Common myeloid progenitor, CD34-positive (primary cell): ENCODE results near the gene CRYZL1.

Experiments used
- CTCF ChIA-PET: fragments of 350-600 bp; sonication (Branson Sonifier 250); formaldehyde crosslinking; loops from one replicate; lab custom pipeline; 2021; ENCODE audit warnings: antibody characterized with exemption; lab: Charles Lee
- POLR2A ChIA-PET: fragments of 350-600 bp; sonication (Branson Sonifier 250); formaldehyde crosslinking; loops from one replicate; lab custom pipeline; 2021; ENCODE audit warnings: antibody characterized with exemption; lab: Charles Lee
- DNase-seq, 3 donors: peaks; one replicate each; pipeline versions ENCODE4 v3.0.0 to v3.0.0-alpha.2; 2013
- H3K27ac ChIP-seq, 2 experiments: 1 replicate in 1 of 2; 2 replicates in 1 of 2; pipeline ENCODE4 v1.7.0; 2013; ENCODE audit warnings: inconsistent platforms in 2 of 2, low read length in 2 of 2, mild to moderate bottlenecking in 2 of 2, low read depth in 1 of 2, moderate library complexity in 1 of 2; ENCODE audit not compliant: severe bottlenecking in 2 of 2, insufficient read depth in 1 of 2, poor library complexity in 1 of 2
- H3K27me3 ChIP-seq, 5 experiments: replicated peaks in 2 of 5; 1 replicate in 3 of 5; 2 replicates in 2 of 5; pipeline versions ENCODE4 v1.6.1 to v1.7.0; 2013; ENCODE audit warnings: low read length in 4 of 5, mild to moderate bottlenecking in 2 of 5, moderate library complexity in 2 of 5, inconsistent platforms in 1 of 5; ENCODE audit not compliant: insufficient read depth in 5 of 5, control insufficient read depth in 4 of 5
- H3K36me3 ChIP-seq, 4 experiments: 1 replicate in 2 of 4; 2 replicates in 2 of 4; pipeline versions ENCODE4 v1.6.1 to v1.7.0; 2013; ENCODE audit warnings: low read length in 3 of 4, control low read depth in 1 of 4, mild to moderate bottlenecking in 1 of 4; ENCODE audit not compliant: control insufficient read depth in 4 of 4, insufficient read depth in 4 of 4
- H3K4me1 ChIP-seq, 4 experiments: 1 replicate in 3 of 4; 2 replicates in 1 of 4; pipeline versions ENCODE4 v1.6.1 to v1.7.1; 2013; ENCODE audit warnings: low read length in 3 of 4, mild to moderate bottlenecking in 3 of 4, control low read depth in 1 of 4, inconsistent platforms in 1 of 4, moderate library complexity in 1 of 4; ENCODE audit not compliant: control insufficient read depth in 4 of 4, insufficient read depth in 4 of 4; ENCODE audit errors: control extremely low read depth in 1 of 4
- H3K4me3 ChIP-seq, 7 experiments: 1 replicate in 4 of 7; 2 replicates in 3 of 7; pipeline versions ENCODE4 v1.5.1 to v1.7.0; 2013; ENCODE audit warnings: mild to moderate bottlenecking in 7 of 7, low read length in 6 of 7, moderate library complexity in 6 of 7, inconsistent platforms in 2 of 7, low read depth in 2 of 7, control low read depth in 1 of 7; ENCODE audit not compliant: insufficient read depth in 4 of 7, control insufficient read depth in 1 of 7; ENCODE audit errors: extremely low read depth in 1 of 7
- H3K9me3 ChIP-seq, 5 experiments: 1 replicate in 4 of 5; 2 replicates in 1 of 5; pipeline versions ENCODE4 v1.6.1 to v1.7.1; 2013; ENCODE audit warnings: low read length in 4 of 5, mild to moderate bottlenecking in 2 of 5, inconsistent platforms in 1 of 5, low read depth in 1 of 5, moderate library complexity in 1 of 5; ENCODE audit not compliant: control insufficient read depth in 4 of 5, insufficient read depth in 2 of 5; ENCODE audit errors: control extremely low read depth in 1 of 5
- WGBS: methylation state at CpG from one replicate; pipeline ENCODE4 v1.1.5; 2013; ENCODE audit not compliant: insufficient coverage; 5-methylcytosine and 5-hydroxymethylcytosine counted together

CRYZL1 gene

GRCh38 chr21:33558777-33559421 is 82.6 kb downstream of the CRYZL1 start:
- WGBS, result no CpG with 5 or more reads among the region's 4 CpGs
- Histone ChIP-seq H3K4me3 (no peak overlapping the region), H3K27me3 (no peaks in the 10 kb centered on the region), H3K27ac (no peak overlapping the region), H3K4me1 (no peaks in the 10 kb centered on the region), H3K9me3 (no peaks in the 10 kb centered on the region), H3K36me3 (peaks cover 26 to 88% (median 66%) of the 10 kb centered on the region in 4 experiments)
- POLR2A ChIA-PET, result no interaction called here
- no peak for DNase-seq
- CTCF ChIA-PET, result interaction anchor here (1.0 to 4.5 kb wide), 2 partner anchors 14 to 15 kb away, joined by 3 to 16 read pairs; no protein-coding TSS in a partner anchor

DNA sequence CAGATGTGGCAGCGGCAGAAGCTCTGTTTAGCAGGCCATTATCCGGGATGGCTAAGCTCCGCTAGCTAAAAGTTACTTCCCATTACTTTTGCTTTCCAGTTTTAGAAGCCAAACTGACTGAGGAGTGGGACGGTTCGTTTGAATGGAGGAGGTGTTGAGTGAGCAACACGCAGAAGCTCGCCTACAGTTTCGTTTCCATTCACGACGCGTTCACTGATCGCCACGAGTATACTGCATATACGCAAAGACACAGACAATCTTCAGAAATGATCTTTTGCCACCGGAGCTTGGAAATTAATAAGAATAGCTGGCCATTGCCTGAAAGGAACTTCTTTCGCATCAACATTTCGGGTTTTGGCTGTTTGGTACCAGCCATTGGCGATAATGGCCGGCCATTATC is 84.1 kb downstream of the CRYZL1 start:
- WGBS, result 98% methylated on average over 14 of the region's 19 CpGs
- CTCF ChIA-PET, result interaction anchor here (0.8 to 4.5 kb wide), 6 partner anchors 8 to 48 kb away, joined by 3 to 16 read pairs (median 4); partner anchors contain the start of gene DONSON

DNA sequence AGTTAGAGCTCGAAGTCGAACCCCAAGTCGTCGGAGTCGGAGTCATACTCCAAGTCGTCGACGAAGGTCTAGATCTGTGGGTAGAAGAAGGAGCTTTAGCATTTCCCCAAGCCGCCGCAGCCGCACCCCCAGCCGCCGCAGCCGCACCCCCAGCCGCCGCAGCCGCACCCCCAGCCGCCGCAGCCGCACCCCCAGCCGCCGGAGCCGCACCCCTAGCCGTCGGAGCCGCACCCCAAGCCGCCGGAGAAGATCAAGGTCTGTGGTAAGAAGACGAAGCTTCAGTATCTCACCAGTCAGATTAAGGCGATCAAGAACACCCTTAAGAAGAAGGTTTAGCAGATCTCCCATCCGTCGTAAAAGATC is 86.6 kb downstream of the CRYZL1 start:
- CTCF ChIA-PET, result interaction anchor here (0.9 to 2.4 kb wide), 5 partner anchors 9 to 37 kb away, joined by 3 to 14 read pairs (median 3); partner anchors contain the start of gene SON
- Histone ChIP-seq H3K9me3 (no peaks in the 10 kb centered on the region), H3K36me3 (peaks cover 47 to 94% (median 74%) of the 10 kb centered on the region in 4 experiments), H3K27me3 (no peaks in the 10 kb centered on the region), H3K4me3 (no peak overlapping the region), H3K27ac (no peak overlapping the region), H3K4me1 (no peaks in the 10 kb centered on the region)
- POLR2A ChIA-PET, result interaction anchor here (0.6 kb wide), 1 partner anchor 35 kb away, joined by 4 read pairs; no protein-coding TSS in a partner anchor
- WGBS, result 98% methylated on average over 29 of the region's 32 CpGs
- no peak for DNase-seq

More for the DNA sequence above, 84.1 kb downstream of the CRYZL1 start:
- peaks cover 40 to 90% (median 71%) of the 10 kb centered on the region in 4 experiments for H3K36me3 ChIP-seq
- no peaks in the 10 kb centered on the region for H3K27me3 ChIP-seq
- H3K27ac ChIP-seq, result no peak overlapping the region
- no peak overlapping the region for H3K4me3 ChIP-seq
- POLR2A ChIA-PET, result no interaction called here
- H3K9me3 ChIP-seq, result no peaks in the 10 kb centered on the region
- no peak for DNase-seq
- H3K4me1 ChIP-seq, result no peaks in the 10 kb centered on the region

- Histone ChIP-seq H3K9me3 (no peaks in the 10 kb centered on the region), H3K4me1 (no peaks in the 10 kb centered on the region), H3K36me3 (peaks cover 46 to 94% (median 74%) of the 10 kb centered on the region in 4 experiments), H3K27ac (no peak overlapping the region), H3K4me3 (no peak overlapping the region), H3K27me3 (no peaks in the 10 kb centered on the region)
- no peak for DNase-seq
- ChIA-PET POLR2A (interaction anchor here (0.6 kb wide), 1 partner anchor 16 kb away, joined by 3 read pairs; no protein-coding TSS in a partner anchor), CTCF (interaction anchor here (1.5 to 2.4 kb wide), 3 partner anchors 9 to 11 kb away, joined by 3 to 14 read pairs (median 4); partner anchors contain the start of gene SON)
- 97% methylated on average over 16 of the region's 18 CpGs for WGBS
These were observed 87.1 kb downstream of the CRYZL1 start for GRCh38 chr21:33554236-33554981.

DNA sequence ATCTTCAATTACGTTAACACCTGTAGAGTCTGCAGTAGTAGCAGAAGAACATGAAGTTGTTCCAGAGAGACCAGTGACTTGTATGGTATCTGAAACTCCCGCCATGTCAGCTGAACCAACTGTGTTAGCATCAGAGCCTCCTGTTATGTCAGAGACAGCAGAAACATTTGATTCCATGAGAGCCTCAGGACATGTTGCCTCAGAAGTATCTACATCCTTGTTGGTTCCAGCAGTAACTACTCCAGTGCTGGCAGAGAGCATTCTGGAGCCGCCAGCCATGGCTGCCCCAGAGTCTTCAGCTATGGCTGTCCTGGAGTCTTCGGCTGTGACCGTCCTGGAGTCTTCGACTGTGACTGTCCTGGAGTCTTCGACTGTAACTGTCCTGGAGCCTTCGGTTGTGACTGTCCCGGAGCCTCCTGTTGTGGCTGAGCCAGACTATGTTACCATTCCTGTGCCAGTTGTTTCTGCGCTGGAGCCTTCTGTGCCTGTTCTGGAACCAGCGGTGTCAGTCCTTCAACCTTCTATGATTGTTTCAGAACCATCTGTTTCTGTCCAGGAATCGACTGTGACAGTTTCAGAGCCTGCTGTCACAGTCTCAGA is 88.4 kb downstream of the CRYZL1 start:
- H3K27ac ChIP-seq, result no peak overlapping the region
- DNase-seq, result no peak
- H3K4me3 ChIP-seq, result no peak overlapping the region
- no peaks in the 10 kb centered on the region for H3K4me1 ChIP-seq
- WGBS, result 95% methylated on average over 12 of the region's 12 CpGs
- H3K9me3 ChIP-seq, result no peaks in the 10 kb centered on the region
- CTCF ChIA-PET, result no interaction called here
- POLR2A ChIA-PET, result interaction anchor here (0.6 kb wide), 1 partner anchor 9 kb away, joined by 3 read pairs; no protein-coding TSS in a partner anchor
- peaks cover 41 to 90% (median 79%) of the 10 kb centered on the region in 4 experiments for H3K36me3 ChIP-seq
- H3K27me3 ChIP-seq, result no peaks in the 10 kb centered on the region

DNA sequence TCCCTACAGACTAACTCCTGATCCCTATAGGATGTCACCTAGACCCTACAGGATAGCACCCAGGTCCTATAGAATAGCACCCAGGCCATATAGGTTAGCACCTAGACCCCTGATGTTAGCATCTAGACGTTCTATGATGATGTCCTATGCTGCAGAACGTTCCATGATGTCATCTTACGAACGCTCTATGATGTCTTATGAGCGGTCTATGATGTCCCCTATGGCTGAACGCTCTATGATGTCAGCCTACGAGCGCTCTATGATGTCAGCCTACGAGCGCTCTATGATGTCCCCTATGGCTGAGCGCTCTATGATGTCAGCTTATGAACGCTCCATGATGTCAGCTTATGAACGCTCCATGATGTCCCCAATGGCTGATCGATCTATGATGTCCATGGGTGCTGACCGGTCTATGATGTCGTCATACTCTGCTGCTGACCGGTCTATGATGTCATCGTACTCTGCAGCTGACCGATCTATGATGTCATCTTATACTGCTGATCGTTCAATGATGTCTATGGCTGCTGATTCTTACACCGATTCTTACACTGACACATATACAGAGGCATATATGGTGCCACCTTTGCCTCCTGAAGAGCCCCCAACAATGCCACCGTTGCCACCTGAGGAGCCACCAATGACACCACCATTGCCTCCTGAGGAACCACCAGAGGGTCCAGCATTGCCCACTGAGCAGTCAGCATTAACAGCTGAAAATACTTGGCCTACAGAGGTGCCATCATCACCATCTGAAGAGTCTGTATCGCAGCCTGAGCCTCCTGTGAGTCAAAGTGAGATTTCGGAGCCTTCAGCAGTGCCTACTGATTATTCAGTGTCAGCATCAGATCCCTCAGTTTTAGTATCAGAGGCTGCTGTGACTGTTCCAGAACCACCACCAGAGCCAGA is 89.2 kb downstream of the CRYZL1 start:
- WGBS, result 97% methylated on average over 24 of the region's 24 CpGs
- POLR2A ChIA-PET, result interaction anchor here (0.6 kb wide), 1 partner anchor 8 kb away, joined by 3 read pairs; no protein-coding TSS in a partner anchor
- Histone ChIP-seq H3K4me3 (no peak overlapping the region), H3K27me3 (no peaks in the 10 kb centered on the region), H3K4me1 (no peaks in the 10 kb centered on the region), H3K27ac (no peak overlapping the region), H3K36me3 (peaks cover 36 to 89% (median 73%) of the 10 kb centered on the region in 4 experiments), H3K9me3 (no peaks in the 10 kb centered on the region)
- CTCF ChIA-PET, result interaction anchor here (1.3 kb wide), 1 partner anchor 9 kb away, joined by 6 read pairs; the partner anchor contains the start of gene SON
- DNase-seq, result no peak
